ENCODE measurements around the gene ACTG1. TPM values are rescaled to one million over a fixed set of nuclear protein-coding genes. Genes with fewer than 3 reads are reported as not detected.

ACTG1 gene
- total RNA-seq, 1 experiment from 2014 or later = 4,160 TPM

DNA sequence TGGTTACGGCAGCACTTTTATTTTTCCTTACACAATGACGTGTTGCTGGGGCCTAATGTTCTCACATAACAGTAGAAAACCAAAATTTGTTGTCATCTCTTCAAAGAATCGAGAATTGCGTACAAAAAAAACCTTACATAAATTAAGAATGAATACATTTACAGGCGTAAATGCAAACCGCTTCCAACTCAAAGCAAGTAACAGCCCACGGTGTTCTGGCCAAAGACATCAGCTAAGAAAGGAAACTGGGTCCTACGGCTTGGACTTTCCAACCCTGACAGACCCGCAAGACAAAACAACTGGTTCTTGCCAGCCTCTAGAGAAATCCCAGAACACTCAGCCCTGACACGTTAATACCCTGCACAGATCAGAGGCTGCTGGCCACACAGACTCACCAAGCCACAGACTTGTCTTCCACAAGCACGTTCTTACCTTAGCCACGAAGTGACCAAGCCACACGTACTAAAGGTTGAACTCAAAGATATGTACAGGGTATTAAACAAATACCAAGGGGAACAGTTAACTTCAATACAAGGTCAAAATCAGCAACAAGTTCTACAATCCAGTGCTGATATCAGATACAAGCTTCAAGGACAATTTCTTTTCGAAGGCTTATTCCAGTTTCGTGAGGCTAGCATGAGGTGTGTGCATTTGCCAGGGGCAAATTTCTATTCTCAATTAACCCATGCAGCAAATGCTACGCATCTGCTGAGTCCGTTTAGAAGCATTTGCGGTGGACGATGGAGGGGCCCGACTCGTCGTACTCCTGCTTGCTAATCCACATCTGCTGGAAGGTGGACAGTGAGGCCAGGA, 2.4 kb downstream of the ACTG1 start:
- Histone ChIP-seq H3K79me2 (ENCODE audit: insufficient read depth, low read length) (peaks cover 19% of the 10 kb centered on the region; the same call in 1 of the 2 replicates), H2AFZ (ENCODE audit: low read length) (no peak overlapping the region), H4K20me1 (ENCODE audit: control insufficient read depth, insufficient read depth, insufficient read length) (no peaks in the 10 kb centered on the region), H2BK5ac (ENCODE audit: insufficient read length, low read length) (no peak overlapping the region), H2BK15ac (ENCODE audit: low read depth, low read length) (no peak overlapping the region), H3K9ac (ENCODE audit: extremely low read depth, insufficient read length, low read length) (peak overlapping the region; percentile 83), H3K27me3 (ENCODE audit: insufficient read depth, low read length) (no peaks in the 10 kb centered on the region), H3T11ph (ENCODE audit: low read length) (no peak overlapping the region), H2BK120ac (ENCODE audit: low read depth, low read length, poor library complexity, severe bottlenecking) (no peak overlapping the region), H3K14ac (ENCODE audit: insufficient read depth, low read length) (no peak overlapping the region), H2AK5ac (ENCODE audit: insufficient read length, low read length) (no peak overlapping the region), H3K4me1 (ENCODE audit: insufficient read depth, low read length) (no peaks in the 10 kb centered on the region), H3K23me2 (ENCODE audit: insufficient read length, low read depth, low read length, poor library complexity, severe bottlenecking) (peaks cover 31% of the 10 kb centered on the region), H3K79me1 (ENCODE audit: insufficient read depth, low read depth, low read length, poor library complexity, severe bottlenecking) (no peaks in the 10 kb centered on the region), H2BK12ac (ENCODE audit: insufficient read length, low read depth, low read length) (no peak overlapping the region), H4K8ac (replicated peaks; ENCODE audit: insufficient read length, low read depth, low read length) (no peak overlapping the region), H2BK20ac (ENCODE audit: low read depth, low read length, poor library complexity, severe bottlenecking) (no peak overlapping the region), H3K27ac (ENCODE audit: insufficient read length, low read depth, low read length) (no peak overlapping the region), H3K4me2 (ENCODE audit: insufficient read depth, insufficient read length, low read length) (peak overlapping the region; percentile 97), H3K23ac (ENCODE audit: insufficient read length, low read depth, low read length) (no peak overlapping the region), H3K18ac (ENCODE audit: insufficient read length, low read depth, low read length) (no peak overlapping the region), H4K91ac (ENCODE audit: insufficient read length, low read depth, low read length) (no peak overlapping the region), H3K4ac (ENCODE audit: low read depth, low read length) (no peak overlapping the region), H3K9me3 (ENCODE audit: control insufficient read depth, low read depth, low read length) (no peaks in the 10 kb centered on the region), H3K56ac (ENCODE audit: insufficient read length, low read depth, low read length) (no peak overlapping the region), H4K5ac (ENCODE audit: insufficient read length, low read depth, low read length) (no peak overlapping the region)
- Mint-ChIP-seq H3K9me3 (peaks cover 7 to 22% of the 10 kb centered on the region in 2 experiments; a peak in 4 of 5 replicates), H3K4me3 (peak overlapping the region; percentile 97 to 100), H3K36me3 (ENCODE audit: insufficient read depth in 1 of 3, low read depth in 3 of 3) (peaks cover 38 to 45% (median 38%) of the 10 kb centered on the region in 3 experiments), H3K27me3 (ENCODE audit: low read depth) (peaks cover 8% of the 10 kb centered on the region), H3K4me1 (peaks cover 17 to 27% of the 10 kb centered on the region in 2 experiments), H3K27ac (peak overlapping the region in 2 of 3 experiments; percentile 76 to 95; a peak in 4 of 7 replicates)
- TF ChIP-seq, protein P1, sequence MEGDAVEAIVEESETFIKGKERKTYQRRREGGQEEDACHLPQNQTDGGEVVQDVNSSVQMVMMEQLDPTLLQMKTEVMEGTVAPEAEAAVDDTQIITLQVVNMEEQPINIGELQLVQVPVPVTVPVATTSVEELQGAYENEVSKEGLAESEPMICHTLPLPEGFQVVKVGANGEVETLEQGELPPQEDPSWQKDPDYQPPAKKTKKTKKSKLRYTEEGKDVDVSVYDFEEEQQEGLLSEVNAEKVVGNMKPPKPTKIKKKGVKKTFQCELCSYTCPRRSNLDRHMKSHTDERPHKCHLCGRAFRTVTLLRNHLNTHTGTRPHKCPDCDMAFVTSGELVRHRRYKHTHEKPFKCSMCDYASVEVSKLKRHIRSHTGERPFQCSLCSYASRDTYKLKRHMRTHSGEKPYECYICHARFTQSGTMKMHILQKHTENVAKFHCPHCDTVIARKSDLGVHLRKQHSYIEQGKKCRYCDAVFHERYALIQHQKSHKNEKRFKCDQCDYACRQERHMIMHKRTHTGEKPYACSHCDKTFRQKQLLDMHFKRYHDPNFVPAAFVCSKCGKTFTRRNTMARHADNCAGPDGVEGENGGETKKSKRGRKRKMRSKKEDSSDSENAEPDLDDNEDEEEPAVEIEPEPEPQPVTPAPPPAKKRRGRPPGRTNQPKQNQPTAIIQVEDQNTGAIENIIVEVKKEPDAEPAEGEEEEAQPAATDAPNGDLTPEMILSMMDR (conservative IDR thresholded peaks at IDR 0.05) = no peak
- DNase-seq = peak; percentile 29
- no CpG with 5 or more reads among the region's 22 CpGs for WGBS (ENCODE audit: extremely low coverage, insufficient read length, low lambda C conversion rate)

Data from H9 (cell line).